SK-N-MC (cell line): Measurements from ENCODE around the gene TBC1D9B.
A peak's percentile ranks its signal among the peaks of the same experiment; 100 is the strongest.

Source experiments
- DNase-seq: peaks from one replicate; pipeline ENCODE4 v3.0.0-alpha.2; 2011; ENCODE audit warnings: low read depth, low spot score
- H3K27ac ChIP-seq: fragments of 200-600 bp; sonication (generic); 2 replicates; pipeline ENCODE4 v1.5.1; 2016; ENCODE audit warnings: mixed run types
- H3K36me3 ChIP-seq: fragments of 200-600 bp; sonication (generic); 2 replicates; pipeline ENCODE4 v1.6.1; 2017; ENCODE audit warnings: antibody characterized with exemption, low read length, mixed read lengths; ENCODE audit not compliant: insufficient read depth
- H3K4me3 ChIP-seq: fragments of 200-600 bp; sonication (generic); 2 replicates; pipeline ENCODE4 v1.5.1; 2016
- H3K9ac ChIP-seq: fragments of 200-600 bp; sonication (generic); 2 replicates; pipeline ENCODE4 v1.8.0; 2017; ENCODE audit warnings: mixed run types, mixed read lengths; ENCODE audit not compliant: insufficient read length
- H3K9me3 ChIP-seq: fragments of 200-600 bp; sonication (generic); 2 replicates; pipeline ENCODE4 v1.6.1; 2017; ENCODE audit warnings: low read depth, mild to moderate bottlenecking, antibody characterized with exemption, low read length, moderate library complexity, mixed read lengths
- EZH2 ChIP-seq: fragments of 200-600 bp; sonication (generic); IDR thresholded peaks from one replicate; pipeline ENCODE4 v1.6.1; 2017; ENCODE audit warnings: antibody characterized with exemption
- FOXP2 ChIP-seq: optimal IDR thresholded peaks from 2 replicates; pipeline ENCODE3; 2011; ENCODE audit warnings: mild to moderate bottlenecking, moderate library complexity; ENCODE audit not compliant: insufficient read depth; ENCODE audit errors: extremely low read length, control extremely low read depth
- POLR2AphosphoS5 ChIP-seq: IDR thresholded peaks from 2 replicates; pipeline ENCODE4 v1.6.1; 2012; ENCODE audit warnings: mild to moderate bottlenecking, low read depth, low read length, borderline replicate concordance

TBC1D9B gene

GRCh38 chr5:179893076-179893957 lies 14.4 kb downstream of the TBC1D9B start:
- Histone ChIP-seq H3K9ac (no peak overlapping the region), H3K36me3 (peaks cover 45% of the 10 kb centered on the region)

GRCh38 chr5:179892255-179892654 lies 15.4 kb downstream of the TBC1D9B start:
- H3K9me3 ChIP-seq, result no peaks in the 10 kb centered on the region
- H3K36me3 ChIP-seq, result peaks cover 46% of the 10 kb centered on the region; the same call in 1 of the 2 replicates
- no peak overlapping the region for H3K27ac ChIP-seq
- TF ChIP-seq EZH2, result no peak
- TF ChIP-seq POLR2AphosphoS5, result no peak
- TF ChIP-seq FOXP2, result no peak
- no peak for DNase-seq
- H3K4me3 ChIP-seq, result no peak overlapping the region
- no peak overlapping the region for H3K9ac ChIP-seq

More at GRCh38 chr5:179893076-179893957, 14.4 kb downstream of the TBC1D9B start:
- no peak overlapping the region for H3K4me3 ChIP-seq
- H3K9me3 ChIP-seq, result no peaks in the 10 kb centered on the region
- TF ChIP-seq EZH2 (no peak), POLR2AphosphoS5 (no peak)
- DNase-seq, result no peak
- no peak overlapping the region for H3K27ac ChIP-seq

- TF ChIP-seq EZH2 (no peak), FOXP2 (no peak), POLR2AphosphoS5 (no peak)
- no peak overlapping the region for H3K4me3 ChIP-seq
- peaks cover 56% of the 10 kb centered on the region; the same call in 1 of the 2 replicates for H3K36me3 ChIP-seq
- DNase-seq, result no peak
- H3K9me3 ChIP-seq, result no peaks in the 10 kb centered on the region
- H3K9ac ChIP-seq, result no peak overlapping the region
- H3K27ac ChIP-seq, result no peak overlapping the region
These were observed 16.7 kb downstream of the TBC1D9B start for GRCh38 chr5:179890751-179891682.

- TF ChIP-seq EZH2, result no peak
- TF ChIP-seq FOXP2, result no peak
- no peak for TF ChIP-seq POLR2AphosphoS5
- Histone ChIP-seq H3K36me3 (peaks cover 67% of the 10 kb centered on the region), H3K4me3 (no peak overlapping the region), H3K27ac (no peak overlapping the region), H3K9me3 (no peaks in the 10 kb centered on the region), H3K9ac (no peak overlapping the region)
- no peak for DNase-seq
These were observed 17.8 kb downstream of the TBC1D9B start for GRCh38 chr5:179889885-179890284.

GRCh38 chr5:179887802-179888201 lies 19.9 kb downstream of the TBC1D9B start:
- Histone ChIP-seq H3K4me3 (no peak overlapping the region), H3K27ac (no peak overlapping the region), H3K36me3 (peaks cover 78% of the 10 kb centered on the region), H3K9me3 (peaks cover 15% of the 10 kb centered on the region; the same call in 1 of the 2 replicates), H3K9ac (no peak overlapping the region)
- no peak for TF ChIP-seq POLR2AphosphoS5
- TF ChIP-seq FOXP2, result no peak
- TF ChIP-seq EZH2, result no peak
- no peak for DNase-seq

- Histone ChIP-seq H3K36me3 (peaks cover 75% of the 10 kb centered on the region), H3K9me3 (peaks cover 15% of the 10 kb centered on the region; the same call in 1 of the 2 replicates)
These were observed 20.6 kb downstream of the TBC1D9B start for GRCh38 chr5:179887095-179887494.

GRCh38 chr5:179886190-179886911 lies 21.3 kb downstream of the TBC1D9B start:
- no peak for DNase-seq
- Histone ChIP-seq H3K27ac (0 out of 2 replicates have a peak overlapping the region, but pooled peaks have one; percentile 13), H3K36me3 (peaks cover 69% of the 10 kb centered on the region), H3K4me3 (no peak overlapping the region), H3K9me3 (peaks cover 15% of the 10 kb centered on the region; the same call in 1 of the 2 replicates), H3K9ac (no peak overlapping the region)
- TF ChIP-seq POLR2AphosphoS5 (no peak), EZH2 (no peak), FOXP2 (no peak)

More at GRCh38 chr5:179887095-179887494, 20.6 kb downstream of the TBC1D9B start:
- TF ChIP-seq FOXP2 (no peak), POLR2AphosphoS5 (no peak), EZH2 (no peak)
- no peak overlapping the region for H3K4me3 ChIP-seq
- H3K9ac ChIP-seq, result no peak overlapping the region
- H3K27ac ChIP-seq, result no peak overlapping the region
- no peak for DNase-seq
